HG02852 (cell line): ENCODE data around the gene LASP1NB.
"Not testable (repeated sequence)": the region's sequence is repeated elsewhere in the genome, so short reads cannot be mapped to it uniquely, and the experiment has no call there.

ENCODE experiments used
- ATAC-seq: cut with Tn5 transposase; IDR thresholded peaks from one replicate; pipeline ENCODE4 v1.9.1; 2021; ENCODE audit warnings: mild to moderate bottlenecking, moderate library complexity; ENCODE audit not compliant: unreplicated experiment

LASP1NB gene

GRCh38 chr17:38896346-38896954 lies 29.0 kb upstream of the LASP1NB start:
- ATAC-seq = no peak

GRCh38 chr17:38897176-38897575 lies 28.2 kb upstream of the LASP1NB start:
- no peak for ATAC-seq

GRCh38 chr17:38897671-38898290 lies 27.6 kb upstream of the LASP1NB start:
- ATAC-seq = no peak

GRCh38 chr17:38898291-38898679 lies 27.1 kb upstream of the LASP1NB start:
- ATAC-seq = no peak

GRCh38 chr17:38898812-38899348 lies 26.5 kb upstream of the LASP1NB start:
- ATAC-seq = peak; percentile 74

- no peak for ATAC-seq
These were observed 26.0 kb upstream of the LASP1NB start for GRCh38 chr17:38899421-38899820.

GRCh38 chr17:38900978-38901656 lies 24.3 kb upstream of the LASP1NB start:
- ATAC-seq = no peak

GRCh38 chr17:38903404-38903803 lies 22.0 kb upstream of the LASP1NB start:
- no peak for ATAC-seq

- no peak for ATAC-seq
These were observed 20.5 kb upstream of the LASP1NB start for GRCh38 chr17:38904892-38905291.

GRCh38 chr17:38905375-38905774 lies 20.0 kb upstream of the LASP1NB start:
- no peak for ATAC-seq

GRCh38 chr17:38906460-38907228 lies 18.8 kb upstream of the LASP1NB start:
- no peak for ATAC-seq

- no peak for ATAC-seq
These were observed 17.3 kb upstream of the LASP1NB start for GRCh38 chr17:38907930-38908675.

GRCh38 chr17:38908676-38909181 lies 16.7 kb upstream of the LASP1NB start:
- no peak for ATAC-seq

GRCh38 chr17:38910325-38910724 lies 15.1 kb upstream of the LASP1NB start:
- ATAC-seq = no peak

- ATAC-seq = no peak
These were observed 14.2 kb upstream of the LASP1NB start for GRCh38 chr17:38911081-38911730.

- not testable (repeated sequence) for ATAC-seq
These were observed 13.7 kb upstream of the LASP1NB start for GRCh38 chr17:38911731-38912081.

GRCh38 chr17:38912221-38912813 lies 13.1 kb upstream of the LASP1NB start:
- ATAC-seq = no peak

GRCh38 chr17:38914741-38915638 lies 10.4 kb upstream of the LASP1NB start:
- no peak for ATAC-seq

- ATAC-seq = no peak
These were observed 9.8 kb upstream of the LASP1NB start for GRCh38 chr17:38915639-38915995.
